Panc1 (cell line): ENCODE data around the gene MSLN. TPM values are rescaled to one million over a fixed set of nuclear protein-coding genes. Genes with fewer than 3 reads are reported as not detected.

Experiments used
- ATAC-seq: fragments of 200-7000 bp; cut with Tn5 transposase; 2 replicates; pipeline ENCODE4 v1.9.1; 2020; ENCODE audit warnings: mild to moderate bottlenecking, moderate library complexity
- BruUV-seq: library from RNA; stranded (reverse); fragments of 400-500 nt; replicated peaks from 2 replicates; lab custom pipeline; 2021; lab: Mats Ljungman, UMichigan
- CTCF ChIA-PET: fragments of 300-600 bp; sonication (Branson Sonifier 250); formaldehyde crosslinking; loops from one replicate; lab custom pipeline; 2022; ENCODE audit warnings: antibody characterized with exemption; lab: Charles Lee
- POLR2A ChIA-PET: fragments of 300-600 bp; sonication (Branson Sonifier 250); formaldehyde crosslinking; loops from one replicate; lab custom pipeline; 2022; ENCODE audit warnings: antibody characterized with exemption; lab: Charles Lee
- DNase-seq: peaks from one replicate; pipeline ENCODE4 v3.0.0-alpha.2; 2010; ENCODE audit warnings: low read depth, low spot score
- H3K27ac ChIP-seq: 2 replicates; pipeline ENCODE4 v1.5.1; 2011; ENCODE audit warnings: mild to moderate bottlenecking, low read length, inconsistent platforms
- H3K27me3 ChIP-seq: fragments of 200-500 bp; sonication (Bioruptor generic); 2 replicates; pipeline ENCODE4 v1.6.0; 2014; ENCODE audit warnings: low read length, inconsistent platforms; ENCODE audit not compliant: control insufficient read depth, insufficient read depth
- H3K36me3 ChIP-seq: fragments of 200-500 bp; sonication (Bioruptor generic); 2 replicates; pipeline ENCODE4 v1.5.1; 2014; ENCODE audit warnings: inconsistent platforms, mild to moderate bottlenecking, low read length, moderate library complexity; ENCODE audit not compliant: control insufficient read depth, insufficient read depth
- H3K4me1 ChIP-seq: 2 replicates; pipeline ENCODE4 v1.5.1; 2011; ENCODE audit warnings: inconsistent platforms, mild to moderate bottlenecking, low read length, moderate library complexity; ENCODE audit not compliant: control insufficient read depth, insufficient read depth
- H3K4me3 ChIP-seq, 2 experiments: 2 replicates each; pipeline ENCODE4 v1.5.1; 2011 to 2012; ENCODE audit warnings: low read depth in 2 of 2, low read length in 2 of 2, mild to moderate bottlenecking in 2 of 2, inconsistent platforms in 1 of 2, moderate library complexity in 1 of 2
- H3K9me3 ChIP-seq: fragments of 200-500 bp; sonication (Bioruptor generic); 2 replicates; pipeline ENCODE4 v1.5.1; 2014; ENCODE audit warnings: low read depth, mild to moderate bottlenecking, inconsistent platforms, low read length, moderate library complexity; ENCODE audit not compliant: control insufficient read depth, insufficient read depth
- POLR2AphosphoS5 ChIP-seq: IDR thresholded peaks from 2 replicates; pipeline ENCODE4 v1.6.1; 2012; ENCODE audit warnings: mild to moderate bottlenecking, low read depth, low read length, moderate library complexity
- SIN3A ChIP-seq: IDR thresholded peaks from 2 replicates; pipeline ENCODE4 v1.6.1; 2012; ENCODE audit warnings: low read depth, mild to moderate bottlenecking, low read length, moderate library complexity, borderline replicate concordance; ENCODE audit not compliant: insufficient read depth
- TCF7L2 ChIP-seq: IDR thresholded peaks from 2 replicates; pipeline ENCODE4 v1.6.1; 2011; ENCODE audit warnings: mild to moderate bottlenecking, low read depth, low read length, inconsistent platforms
- in situ Hi-C: cut with HindIII; loops from 2 replicates; pipeline ENCODE4 v1.10.0; 2016; ENCODE audit warnings: low sequenced_read_pairs, low pct_unique_long_range_greater_than_20kb
- intact Hi-C: fragments of 100-400 bp; cut with micrococcal nuclease; formaldehyde crosslinking; loops from one replicate; pipeline ENCODE4 v1.10.0; 2022; ENCODE audit not compliant: unreplicated experiment
- total RNA-seq: library from RNA; stranded (reverse); gene quantifications from one replicate; pipeline ENCODE4 v1.2.1, GENCODE V29; 2021; ENCODE audit not compliant: unreplicated experiment
- TF ChIP-seq, protein P1 (sequence below): fragments of 450-650 bp; IDR thresholded peaks from 2 replicates; pipeline ENCODE4 v1.5.1; 2017; ENCODE audit warnings: mild to moderate bottlenecking
- TF ChIP-seq, protein P2 (sequence below), 2 experiments: IDR thresholded peaks; 2 replicates each; pipeline ENCODE4 v1.6.1; 2011 to 2012; ENCODE audit warnings: low read depth in 2 of 2, control low read depth in 1 of 2, low read length in 1 of 2, mild to moderate bottlenecking in 1 of 2, moderate library complexity in 1 of 2; ENCODE audit not compliant: insufficient read depth in 1 of 2

Gene MSLN
- total RNA-seq, 1 experiment from 2014 or later, result 1.1 TPM

DNA sequence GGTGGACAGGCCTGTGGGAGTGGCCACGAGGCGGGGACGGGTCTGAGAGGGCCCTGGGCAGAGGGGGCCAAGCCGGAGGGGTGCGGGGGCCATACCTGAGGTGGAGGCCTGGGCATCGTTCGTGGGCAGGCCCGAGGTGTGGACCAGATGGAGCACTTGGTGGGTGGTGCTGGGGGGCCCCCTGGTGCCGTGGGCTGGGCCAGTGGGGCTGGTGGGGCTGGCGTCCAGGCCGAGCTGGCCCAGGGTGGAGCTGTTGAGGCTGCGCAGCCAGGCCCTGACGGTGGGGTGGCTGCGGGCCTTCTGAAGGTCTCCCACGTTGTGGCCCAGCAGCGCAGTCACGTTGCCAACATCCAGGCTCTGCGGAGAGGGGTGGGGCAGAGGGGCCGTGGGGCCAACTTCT lies 9.4 kb downstream of the MSLN start:
- POLR2A ChIA-PET, result no interaction called here
- in situ Hi-C loops, result no loop called here
- ATAC-seq (no peak), DNase-seq (no peak)
- Histone ChIP-seq H3K4me1 (no peaks in the 10 kb centered on the region; the same call in 1 of the 2 replicates), H3K9me3 (no peaks in the 10 kb centered on the region), H3K36me3 (no peaks in the 10 kb centered on the region), H3K27me3 (no peaks in the 10 kb centered on the region), H3K4me3 (no peak overlapping the region), H3K27ac (no peak overlapping the region)
- BruUV-seq, result no TSS peak
- CTCF ChIA-PET, result no interaction called here
- TF ChIP-seq TCF7L2 (no peak), SIN3A (no peak), POLR2AphosphoS5 (no peak)
- TF ChIP-seq, protein P1, sequence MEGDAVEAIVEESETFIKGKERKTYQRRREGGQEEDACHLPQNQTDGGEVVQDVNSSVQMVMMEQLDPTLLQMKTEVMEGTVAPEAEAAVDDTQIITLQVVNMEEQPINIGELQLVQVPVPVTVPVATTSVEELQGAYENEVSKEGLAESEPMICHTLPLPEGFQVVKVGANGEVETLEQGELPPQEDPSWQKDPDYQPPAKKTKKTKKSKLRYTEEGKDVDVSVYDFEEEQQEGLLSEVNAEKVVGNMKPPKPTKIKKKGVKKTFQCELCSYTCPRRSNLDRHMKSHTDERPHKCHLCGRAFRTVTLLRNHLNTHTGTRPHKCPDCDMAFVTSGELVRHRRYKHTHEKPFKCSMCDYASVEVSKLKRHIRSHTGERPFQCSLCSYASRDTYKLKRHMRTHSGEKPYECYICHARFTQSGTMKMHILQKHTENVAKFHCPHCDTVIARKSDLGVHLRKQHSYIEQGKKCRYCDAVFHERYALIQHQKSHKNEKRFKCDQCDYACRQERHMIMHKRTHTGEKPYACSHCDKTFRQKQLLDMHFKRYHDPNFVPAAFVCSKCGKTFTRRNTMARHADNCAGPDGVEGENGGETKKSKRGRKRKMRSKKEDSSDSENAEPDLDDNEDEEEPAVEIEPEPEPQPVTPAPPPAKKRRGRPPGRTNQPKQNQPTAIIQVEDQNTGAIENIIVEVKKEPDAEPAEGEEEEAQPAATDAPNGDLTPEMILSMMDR, result no peak
- TF ChIP-seq, protein P2, sequence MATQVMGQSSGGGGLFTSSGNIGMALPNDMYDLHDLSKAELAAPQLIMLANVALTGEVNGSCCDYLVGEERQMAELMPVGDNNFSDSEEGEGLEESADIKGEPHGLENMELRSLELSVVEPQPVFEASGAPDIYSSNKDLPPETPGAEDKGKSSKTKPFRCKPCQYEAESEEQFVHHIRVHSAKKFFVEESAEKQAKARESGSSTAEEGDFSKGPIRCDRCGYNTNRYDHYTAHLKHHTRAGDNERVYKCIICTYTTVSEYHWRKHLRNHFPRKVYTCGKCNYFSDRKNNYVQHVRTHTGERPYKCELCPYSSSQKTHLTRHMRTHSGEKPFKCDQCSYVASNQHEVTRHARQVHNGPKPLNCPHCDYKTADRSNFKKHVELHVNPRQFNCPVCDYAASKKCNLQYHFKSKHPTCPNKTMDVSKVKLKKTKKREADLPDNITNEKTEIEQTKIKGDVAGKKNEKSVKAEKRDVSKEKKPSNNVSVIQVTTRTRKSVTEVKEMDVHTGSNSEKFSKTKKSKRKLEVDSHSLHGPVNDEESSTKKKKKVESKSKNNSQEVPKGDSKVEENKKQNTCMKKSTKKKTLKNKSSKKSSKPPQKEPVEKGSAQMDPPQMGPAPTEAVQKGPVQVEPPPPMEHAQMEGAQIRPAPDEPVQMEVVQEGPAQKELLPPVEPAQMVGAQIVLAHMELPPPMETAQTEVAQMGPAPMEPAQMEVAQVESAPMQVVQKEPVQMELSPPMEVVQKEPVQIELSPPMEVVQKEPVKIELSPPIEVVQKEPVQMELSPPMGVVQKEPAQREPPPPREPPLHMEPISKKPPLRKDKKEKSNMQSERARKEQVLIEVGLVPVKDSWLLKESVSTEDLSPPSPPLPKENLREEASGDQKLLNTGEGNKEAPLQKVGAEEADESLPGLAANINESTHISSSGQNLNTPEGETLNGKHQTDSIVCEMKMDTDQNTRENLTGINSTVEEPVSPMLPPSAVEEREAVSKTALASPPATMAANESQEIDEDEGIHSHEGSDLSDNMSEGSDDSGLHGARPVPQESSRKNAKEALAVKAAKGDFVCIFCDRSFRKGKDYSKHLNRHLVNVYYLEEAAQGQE (IDR thresholded peaks at IDR 0.05; ENCODE audit: insufficient read depth in 1 of 2, low read depth in 2 of 2, low read length in 1 of 2), result no peak
- intact Hi-C loops, result no loop called here

DNA sequence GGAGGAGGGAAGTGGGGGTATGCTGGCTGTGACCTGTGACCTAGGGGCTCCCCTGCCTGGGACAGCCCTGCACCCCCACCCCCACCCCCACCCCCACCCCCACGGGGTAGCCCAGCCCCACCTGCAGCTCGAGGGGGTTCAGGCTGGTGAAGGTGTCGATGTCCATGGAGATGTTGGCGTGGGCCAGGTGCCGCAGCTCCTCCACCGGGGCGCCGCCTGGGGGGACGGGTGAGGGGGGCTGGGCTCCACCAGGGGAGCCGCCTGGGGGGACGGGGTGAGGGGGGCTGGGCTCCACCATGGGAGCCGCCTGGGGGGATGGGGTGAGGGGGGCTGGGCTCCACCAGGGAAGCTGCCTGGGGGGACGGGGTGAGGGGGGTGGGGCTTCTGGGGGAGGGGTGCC lies 9.9 kb downstream of the MSLN start:
- in situ Hi-C loops, result no loop called here
- no TSS peak for BruUV-seq
- Histone ChIP-seq H3K27ac (no peak overlapping the region), H3K27me3 (no peaks in the 10 kb centered on the region), H3K4me3 (no peak overlapping the region), H3K36me3 (no peaks in the 10 kb centered on the region), H3K4me1 (no peaks in the 10 kb centered on the region; the same call in 1 of the 2 replicates), H3K9me3 (no peaks in the 10 kb centered on the region)
- TF ChIP-seq POLR2AphosphoS5 (no peak), SIN3A (no peak), TCF7L2 (no peak)
- TF ChIP-seq, protein P1, result no peak
- TF ChIP-seq, protein P2 (IDR thresholded peaks at IDR 0.05; ENCODE audit: insufficient read depth in 1 of 2, low read depth in 2 of 2, low read length in 1 of 2), result no peak
- POLR2A ChIA-PET, result no interaction called here
- no peak for ATAC-seq
- no peak for DNase-seq
- intact Hi-C loops, result no loop called here
- CTCF ChIA-PET, result no interaction called here
